Nephron (organoid): ENCODE measurements around the gene KLHL17.

Source experiments
- H3K27ac Mint-ChIP-seq, 3 experiments: 2 replicates each; pipeline ENCODE4 v1.8.0; 2020; ENCODE audit warnings: mixed read lengths in 3 of 3, mild to moderate bottlenecking in 2 of 3, moderate library complexity in 1 of 3
- H3K27me3 Mint-ChIP-seq: 2 replicates; pipeline ENCODE4 v1.8.0; 2021; ENCODE audit warnings: low read depth, mild to moderate bottlenecking, moderate library complexity, mixed read lengths
- H3K36me3 Mint-ChIP-seq: 2 replicates; pipeline ENCODE4 v1.8.0; 2020; ENCODE audit warnings: low read depth, mixed read lengths
- H3K4me1 Mint-ChIP-seq: 2 replicates; pipeline ENCODE4 v1.8.0; 2020; ENCODE audit warnings: mixed read lengths
- H3K4me3 Mint-ChIP-seq, 3 experiments: 2 replicates each; pipeline ENCODE4 v1.8.0; 2020; ENCODE audit warnings: mild to moderate bottlenecking in 3 of 3, mixed read lengths in 3 of 3, moderate library complexity in 2 of 3
- H3K9me3 Mint-ChIP-seq: 2 replicates; pipeline ENCODE4 v1.8.0; 2020; ENCODE audit warnings: mixed read lengths
- CTCF ChIP-seq, 3 experiments: fragments of 200-600 bp; sonication (generic); IDR thresholded peaks; one replicate each; pipeline ENCODE4 v1.5.0; 2021; ENCODE audit warnings: antibody characterized with exemption in 3 of 3; ENCODE audit not compliant: unreplicated experiment in 3 of 3

Gene KLHL17

DNA sequence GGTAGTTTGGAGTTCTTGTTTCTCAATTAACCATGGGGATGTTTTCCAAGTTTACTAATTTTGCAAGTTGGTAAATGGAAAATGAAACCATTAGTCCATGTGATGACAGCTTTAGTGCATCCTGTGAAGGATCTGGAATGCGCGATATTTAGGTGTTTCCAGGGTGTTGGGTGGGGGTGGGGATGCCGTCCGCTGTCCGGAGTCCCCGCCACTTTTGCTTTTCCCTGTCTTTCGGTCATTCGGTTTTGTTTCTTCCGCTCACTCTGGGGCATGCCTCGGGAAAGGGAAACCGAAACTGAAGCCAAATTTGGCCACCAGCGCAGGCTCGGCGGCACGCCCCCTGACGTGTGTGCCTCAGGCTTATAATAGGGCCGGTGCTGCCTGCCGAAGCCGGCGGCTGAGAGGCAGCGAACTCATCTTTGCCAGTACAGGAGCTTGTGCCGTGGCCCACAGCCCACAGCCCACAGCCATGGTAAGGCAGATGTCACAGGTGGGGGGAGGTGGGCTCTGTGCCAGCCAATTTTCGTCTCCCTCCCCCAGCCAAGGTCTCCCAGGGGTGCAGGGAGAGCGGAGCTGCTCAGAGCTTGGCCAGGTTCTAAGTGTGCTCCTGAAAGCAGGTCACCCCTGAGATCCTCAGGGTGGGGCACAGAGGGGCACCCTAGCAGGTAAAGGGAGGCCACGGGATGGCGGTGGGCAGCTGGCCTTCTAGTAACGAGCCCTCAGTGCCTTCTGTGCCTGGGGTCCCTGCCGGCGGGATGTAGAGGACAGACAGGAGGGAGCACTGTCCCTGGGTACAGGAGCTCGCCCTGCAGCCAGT, 52.9 kb downstream of the KLHL17 start, which contains the start of gene ISG15:
Gene ISG15, plus strand, starts transcription at position 393 of the 817 bp plus-strand sequence. Its CDS starts 77 bp downstream, at position 470.
- peak within 1 kb of the TSS; percentile 84 to 92 (median 89) for H3K27ac Mint-ChIP-seq
- peaks cover 3% of the 10 kb centered on the region for H3K27me3 Mint-ChIP-seq
- no peak for TF ChIP-seq CTCF (IDR thresholded peaks at IDR 0.05; ENCODE audit: unreplicated experiment in 3 of 3)
- H3K4me3 Mint-ChIP-seq, result peak within 1 kb of the TSS; percentile 90 to 91 (median 90)
- peaks cover 13% of the 10 kb centered on the region for H3K4me1 Mint-ChIP-seq
- H3K36me3 Mint-ChIP-seq, result no peaks in the 10 kb centered on the region
- H3K9me3 Mint-ChIP-seq, result no peaks in the 10 kb centered on the region

DNA sequence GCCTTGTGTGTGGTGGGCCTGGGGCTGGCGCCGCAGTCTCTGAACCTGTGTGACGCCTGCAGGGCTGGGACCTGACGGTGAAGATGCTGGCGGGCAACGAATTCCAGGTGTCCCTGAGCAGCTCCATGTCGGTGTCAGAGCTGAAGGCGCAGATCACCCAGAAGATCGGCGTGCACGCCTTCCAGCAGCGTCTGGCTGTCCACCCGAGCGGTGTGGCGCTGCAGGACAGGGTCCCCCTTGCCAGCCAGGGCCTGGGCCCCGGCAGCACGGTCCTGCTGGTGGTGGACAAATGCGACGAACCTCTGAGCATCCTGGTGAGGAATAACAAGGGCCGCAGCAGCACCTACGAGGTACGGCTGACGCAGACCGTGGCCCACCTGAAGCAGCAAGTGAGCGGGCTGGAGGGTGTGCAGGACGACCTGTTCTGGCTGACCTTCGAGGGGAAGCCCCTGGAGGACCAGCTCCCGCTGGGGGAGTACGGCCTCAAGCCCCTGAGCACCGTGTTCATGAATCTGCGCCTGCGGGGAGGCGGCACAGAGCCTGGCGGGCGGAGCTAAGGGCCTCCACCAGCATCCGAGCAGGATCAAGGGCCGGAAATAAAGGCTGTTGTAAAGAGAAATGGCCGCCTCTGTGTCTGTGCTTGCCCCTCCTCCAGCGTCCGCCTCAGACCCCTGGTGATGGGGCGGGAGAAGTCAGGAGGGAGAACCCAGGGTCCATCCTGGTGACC, 53.7 kb downstream of the KLHL17 start:
- peaks cover 3% of the 10 kb centered on the region for H3K27me3 Mint-ChIP-seq
- H3K36me3 Mint-ChIP-seq, result no peaks in the 10 kb centered on the region
- H3K27ac Mint-ChIP-seq, result peak overlapping the region; percentile 59 to 82 (median 68)
- H3K9me3 Mint-ChIP-seq, result no peaks in the 10 kb centered on the region
- no peak for TF ChIP-seq CTCF (IDR thresholded peaks at IDR 0.05; ENCODE audit: unreplicated experiment in 3 of 3)
- peaks cover 12% of the 10 kb centered on the region for H3K4me1 Mint-ChIP-seq
- peak overlapping the region; percentile 90 to 91 (median 90) for H3K4me3 Mint-ChIP-seq

DNA sequence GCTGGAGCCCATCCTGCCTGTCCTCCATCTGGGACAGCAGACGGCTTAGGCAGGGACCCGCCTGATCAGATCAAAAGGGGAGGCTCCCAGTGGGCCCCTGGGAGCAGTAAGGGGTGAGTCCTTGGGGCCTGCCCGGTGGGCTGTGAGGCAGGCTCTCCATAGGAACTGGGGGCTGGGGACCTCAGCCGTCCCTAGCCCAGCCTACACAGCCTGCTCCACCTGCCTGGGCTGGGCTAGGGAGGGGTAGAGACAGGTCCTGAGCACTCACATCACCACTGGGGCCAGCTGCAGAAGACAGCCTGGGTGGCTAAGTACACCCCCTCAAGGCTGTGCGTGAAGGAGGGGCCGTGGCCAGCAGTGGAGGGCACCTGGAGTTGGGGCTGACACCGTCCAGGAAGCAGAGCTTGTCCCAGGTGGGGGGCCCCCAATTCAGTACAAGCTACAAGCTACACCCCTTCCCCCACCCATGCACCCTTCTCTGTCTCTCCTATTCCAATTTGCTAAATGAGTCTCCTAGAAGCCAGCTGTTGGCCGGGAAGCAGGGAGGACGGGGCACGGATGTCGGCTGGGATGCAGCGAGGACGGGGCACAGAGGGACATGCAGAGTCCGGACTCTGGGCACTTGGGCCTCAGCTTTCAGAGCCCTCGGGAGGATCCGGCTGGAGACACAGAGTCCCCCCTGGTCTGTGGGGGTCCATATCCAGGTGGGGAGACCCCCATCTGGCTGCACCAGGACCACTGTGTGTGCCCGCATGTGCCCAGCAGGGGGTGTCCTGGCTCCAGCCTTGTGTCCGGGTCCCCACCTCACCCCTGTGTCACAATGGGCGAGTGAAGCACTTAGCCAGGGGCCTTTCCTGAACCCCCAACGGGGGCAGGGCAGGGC, 54.7 kb downstream of the KLHL17 start:
- peak; percentile 18 to 40 (median 35) for TF ChIP-seq CTCF (IDR thresholded peaks at IDR 0.05; ENCODE audit: unreplicated experiment in 3 of 3)
- Mint-ChIP-seq H3K36me3 (no peaks in the 10 kb centered on the region), H3K27me3 (peaks cover 3% of the 10 kb centered on the region), H3K9me3 (no peaks in the 10 kb centered on the region), H3K27ac (peak overlapping the region in 2 of 3 experiments; percentile 59 to 68), H3K4me3 (peak overlapping the region; percentile 69 to 91 (median 90)), H3K4me1 (peaks cover 12% of the 10 kb centered on the region)
